ENCODE data around the gene MCRIP2.

DNA sequence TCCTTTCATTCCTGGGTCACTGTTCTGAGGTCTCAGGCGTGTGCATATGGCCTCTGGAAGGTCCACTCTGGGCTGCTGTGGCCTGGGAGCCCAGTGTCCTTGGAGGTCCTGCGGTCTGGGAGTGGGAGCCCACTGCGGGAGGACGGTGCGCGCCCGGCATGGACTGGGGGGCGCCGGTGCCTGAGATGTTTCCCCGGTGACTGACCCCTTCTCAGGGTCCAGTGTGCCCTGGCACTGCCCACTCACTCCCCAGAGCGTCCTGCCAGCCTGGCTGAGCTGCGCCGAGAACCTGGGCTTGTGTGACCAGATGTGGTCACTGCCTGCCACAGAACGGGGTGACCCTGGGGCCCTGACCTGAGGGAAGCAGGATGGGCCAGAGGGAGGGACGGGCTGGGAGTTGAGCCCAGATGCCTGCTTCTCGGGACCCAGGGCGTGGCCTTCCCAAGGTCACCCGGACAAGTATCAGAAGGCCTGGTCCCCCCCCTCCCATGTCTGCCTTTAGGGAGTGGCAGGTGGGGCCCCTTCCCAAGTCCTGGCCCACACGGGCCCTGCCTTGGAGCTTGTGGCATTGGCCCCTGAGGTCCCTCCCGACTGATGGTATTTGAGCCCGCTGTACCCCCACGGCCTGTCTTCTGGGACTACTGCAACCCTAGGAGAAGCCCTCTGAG is 32.7 kb downstream of the MCRIP2 start:
- TF ChIP-seq, protein P1, sequence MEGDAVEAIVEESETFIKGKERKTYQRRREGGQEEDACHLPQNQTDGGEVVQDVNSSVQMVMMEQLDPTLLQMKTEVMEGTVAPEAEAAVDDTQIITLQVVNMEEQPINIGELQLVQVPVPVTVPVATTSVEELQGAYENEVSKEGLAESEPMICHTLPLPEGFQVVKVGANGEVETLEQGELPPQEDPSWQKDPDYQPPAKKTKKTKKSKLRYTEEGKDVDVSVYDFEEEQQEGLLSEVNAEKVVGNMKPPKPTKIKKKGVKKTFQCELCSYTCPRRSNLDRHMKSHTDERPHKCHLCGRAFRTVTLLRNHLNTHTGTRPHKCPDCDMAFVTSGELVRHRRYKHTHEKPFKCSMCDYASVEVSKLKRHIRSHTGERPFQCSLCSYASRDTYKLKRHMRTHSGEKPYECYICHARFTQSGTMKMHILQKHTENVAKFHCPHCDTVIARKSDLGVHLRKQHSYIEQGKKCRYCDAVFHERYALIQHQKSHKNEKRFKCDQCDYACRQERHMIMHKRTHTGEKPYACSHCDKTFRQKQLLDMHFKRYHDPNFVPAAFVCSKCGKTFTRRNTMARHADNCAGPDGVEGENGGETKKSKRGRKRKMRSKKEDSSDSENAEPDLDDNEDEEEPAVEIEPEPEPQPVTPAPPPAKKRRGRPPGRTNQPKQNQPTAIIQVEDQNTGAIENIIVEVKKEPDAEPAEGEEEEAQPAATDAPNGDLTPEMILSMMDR (IDR thresholded peaks at IDR 0.05) = no peak
- TF ChIP-seq POLR2A (IDR thresholded peaks at IDR 0.05) = no peak

All from upper lobe of left lung (tissue), 4 donors.